SU-DHL-6 (cell line): ENCODE measurements around the gene PCYT2.

Experiments
- H2AFZ ChIP-seq: fragments of 200-600 bp; sonication (generic); 2 replicates; pipeline ENCODE4 v1.6.1; 2014; ENCODE audit warnings: low read depth, mild to moderate bottlenecking, moderate library complexity, mixed read lengths, antibody characterized with exemption, low read length; ENCODE audit not compliant: severe bottlenecking
- H3F3A ChIP-seq: fragments of 200-600 bp; shearing (Covaris generic); 2 replicates; pipeline ENCODE4 v1.6.0; 2016; ENCODE audit warnings: antibody characterized with exemption, mild to moderate bottlenecking; ENCODE audit not compliant: insufficient read depth
- H3K27ac ChIP-seq: fragments of 200-600 bp; sonication (generic); 2 replicates; pipeline ENCODE4 v1.5.1; 2016; ENCODE audit warnings: low read depth, mild to moderate bottlenecking, low read length, moderate library complexity, mixed read lengths
- H3K27me3 ChIP-seq: fragments of 200-600 bp; sonication (generic), shearing (Covaris generic); 2 replicates; pipeline ENCODE4 v1.6.0; 2014; ENCODE audit warnings: mild to moderate bottlenecking, low read length
- H3K36me3 ChIP-seq: fragments of 200-600 bp; sonication (generic); 2 replicates; pipeline ENCODE4 v1.6.1; 2014; ENCODE audit warnings: mild to moderate bottlenecking, low read length, mixed read lengths
- H3K4me2 ChIP-seq: fragments of 300-600, 200-600 bp; shearing (Covaris generic), sonication (generic); 2 replicates; pipeline ENCODE4 v1.6.0; 2014; ENCODE audit warnings: low read length, low read depth, mild to moderate bottlenecking; ENCODE audit not compliant: poor library complexity, severe bottlenecking
- H3K4me3 ChIP-seq: fragments of 200-600 bp; sonication (generic); 2 replicates; pipeline ENCODE4 v1.5.1; 2014; ENCODE audit warnings: antibody characterized with exemption, low read length, mild to moderate bottlenecking, mixed read lengths; ENCODE audit not compliant: insufficient read depth, poor library complexity, severe bottlenecking
- H3K79me2 ChIP-seq: fragments of 200-600 bp; sonication (generic); 2 replicates; pipeline ENCODE4 v1.6.1; 2014; ENCODE audit warnings: mild to moderate bottlenecking, low read length, moderate library complexity; ENCODE audit not compliant: insufficient read depth
- H3K9ac ChIP-seq: fragments of 200-600 bp; sonication (generic); 2 replicates; pipeline ENCODE4 v1.7.0; 2014; ENCODE audit warnings: mild to moderate bottlenecking, low read length
- H3K9me2 ChIP-seq: fragments of 200-600 bp; sonication (generic); replicated peaks from 2 replicates; pipeline ENCODE4 v1.6.1; 2014; ENCODE audit warnings: low read length; ENCODE audit not compliant: insufficient read depth
- H3K9me3 ChIP-seq: fragments of 200-600 bp; sonication (generic); 2 replicates; pipeline ENCODE4 v1.6.1; 2014; ENCODE audit warnings: low read length, mixed read lengths; ENCODE audit not compliant: insufficient read depth
- H4K20me1 ChIP-seq: fragments of 200-600 bp; sonication (generic); 2 replicates; pipeline ENCODE4 v1.6.1; 2014; ENCODE audit warnings: low read depth, mild to moderate bottlenecking, antibody characterized with exemption, low read length, moderate library complexity, mixed read lengths
- CTCF ChIP-seq: fragments of 200-600 bp; sonication (generic); IDR thresholded peaks from one replicate; pipeline ENCODE4 v1.5.1; 2017; ENCODE audit warnings: antibody characterized with exemption, mild to moderate bottlenecking, low read length, moderate library complexity; ENCODE audit not compliant: insufficient read depth, poor library complexity, severe bottlenecking
- EZH2phosphoT487 ChIP-seq: fragments of 200-600 bp; sonication (generic), shearing (Covaris generic); conservative IDR thresholded peaks from 2 replicates; pipeline ENCODE4 v1.6.1; 2018; ENCODE audit warnings: mild to moderate bottlenecking, antibody characterized with exemption, low read length, moderate library complexity, mixed read lengths

The PCYT2 gene

GRCh38 chr17:81884968-81885367 lies 26.2 kb downstream of the PCYT2 start:
- H3K27ac ChIP-seq: no peak overlapping the region
- peaks cover 56% of the 10 kb centered on the region for H3K79me2 ChIP-seq
- H4K20me1 ChIP-seq: peaks cover 4% of the 10 kb centered on the region; the same call in 1 of the 2 replicates
- H3K4me3 ChIP-seq: no peak overlapping the region
- H3K36me3 ChIP-seq: peaks cover 30% of the 10 kb centered on the region
- H3K4me2 ChIP-seq: no peak overlapping the region
- no peak for TF ChIP-seq EZH2phosphoT487
- H3K27me3 ChIP-seq: no peaks in the 10 kb centered on the region
- no peak overlapping the region for H3K9ac ChIP-seq
- H3K9me3 ChIP-seq: no peaks in the 10 kb centered on the region
- H3F3A ChIP-seq: no peaks in the 10 kb centered on the region
- H2AFZ ChIP-seq: no peak overlapping the region
- H3K9me2 ChIP-seq: no peaks in the 10 kb centered on the region

GRCh38 chr17:81884520-81884919 lies 26.7 kb downstream of the PCYT2 start:
- Histone ChIP-seq H3K9me2 (no peaks in the 10 kb centered on the region), H4K20me1 (peaks cover 4% of the 10 kb centered on the region; the same call in 1 of the 2 replicates), H3K4me2 (no peak overlapping the region), H2AFZ (no peak overlapping the region), H3K27ac (no peak overlapping the region), H3K9ac (no peak overlapping the region), H3K4me3 (no peak overlapping the region), H3K9me3 (no peaks in the 10 kb centered on the region), H3K36me3 (peaks cover 31% of the 10 kb centered on the region; the same call in 1 of the 2 replicates), H3F3A (no peaks in the 10 kb centered on the region), H3K27me3 (no peaks in the 10 kb centered on the region), H3K79me2 (peaks cover 51% of the 10 kb centered on the region)
- TF ChIP-seq EZH2phosphoT487: no peak
- no peak for TF ChIP-seq CTCF

GRCh38 chr17:81879121-81879520 lies 32.1 kb downstream of the PCYT2 start:
- Histone ChIP-seq H3K9ac (no peak overlapping the region), H2AFZ (no peak overlapping the region), H3K9me2 (no peaks in the 10 kb centered on the region), H3K4me3 (no peak overlapping the region), H3K9me3 (no peaks in the 10 kb centered on the region), H3K27me3 (no peaks in the 10 kb centered on the region), H3K4me2 (no peak overlapping the region), H3K36me3 (peaks cover 22% of the 10 kb centered on the region), H3K79me2 (0 out of 2 replicates have a peak, but pooled peaks cover 9% of the 10 kb centered on the region), H4K20me1 (no peaks in the 10 kb centered on the region), H3K27ac (no peak overlapping the region), H3F3A (peaks cover 28% of the 10 kb centered on the region)
- TF ChIP-seq EZH2phosphoT487 (no peak), CTCF (no peak)

- no peaks in the 10 kb centered on the region for H4K20me1 ChIP-seq
- H3K4me3 ChIP-seq: no peak overlapping the region
- H3K36me3 ChIP-seq: peaks cover 22% of the 10 kb centered on the region
- H3K9ac ChIP-seq: no peak overlapping the region
- H3F3A ChIP-seq: peaks cover 37% of the 10 kb centered on the region
- H3K79me2 ChIP-seq: 0 out of 2 replicates have a peak, but pooled peaks cover 9% of the 10 kb centered on the region
- no peaks in the 10 kb centered on the region for H3K9me2 ChIP-seq
- H2AFZ ChIP-seq: no peak overlapping the region
- no peak for TF ChIP-seq CTCF
- H3K27ac ChIP-seq: no peak overlapping the region
- H3K4me2 ChIP-seq: no peak overlapping the region
- H3K9me3 ChIP-seq: no peaks in the 10 kb centered on the region
- H3K27me3 ChIP-seq: no peaks in the 10 kb centered on the region
These were observed 32.9 kb downstream of the PCYT2 start for GRCh38 chr17:81878294-81878693.
